Measurements from ENCODE around the gene GRK4. TPM values are rescaled to one million over a fixed set of nuclear protein-coding genes. Genes with fewer than 3 reads are reported as not detected.
"Not testable (repeated sequence)": the region's sequence is repeated elsewhere in the genome, so short reads cannot be mapped to it uniquely, and the experiment has no call there.

The GRK4 gene
- total and polyA plus RNA-seq, 4 donors: 1.0 to 2.2 (median 1.8) TPM

GRCh38 chr4:2958446-2958845 lies 4.9 kb upstream of the GRK4 start:
- peaks cover 6 to 29% (median 19%) of the 10 kb centered on the region in 4 donors for H3K4me1 ChIP-seq (ENCODE audit: control insufficient read depth in 4 of 4, insufficient read depth in 4 of 4, low read length in 3 of 4)
- no peak overlapping the region for H3K9ac ChIP-seq (ENCODE audit: low read depth in 1 of 2, low read length in 2 of 2)
- WGBS: 86% methylated on average over 9 of the region's 9 CpGs
- no peak overlapping the region for H3K27ac ChIP-seq (ENCODE audit: low read depth in 1 of 2, low read length in 2 of 2)
- H3K27me3 ChIP-seq (ENCODE audit: control insufficient read depth in 4 of 4, insufficient read depth in 4 of 4, low read length in 3 of 4): no peaks in the 10 kb centered on the region
- H3K4me3 ChIP-seq (ENCODE audit: low read depth in 1 of 3, low read length in 3 of 3): no peak overlapping the region
- H3K36me3 ChIP-seq (ENCODE audit: control insufficient read depth in 4 of 4, insufficient read depth in 3 of 4, low read depth in 1 of 4, low read length in 3 of 4): peaks cover 8 to 21% (median 13%) of the 10 kb centered on the region in 4 donors
- TF ChIP-seq HNF4G (IDR thresholded peaks at IDR 0.05) (no peak), TAF1 (conservative IDR thresholded peaks at IDR 0.05) (no peak), FOXA2 (IDR thresholded peaks at IDR 0.05) (no peak), ATF3 (IDR thresholded peaks at IDR 0.05) (no peak), MAX (IDR thresholded peaks at IDR 0.05) (no peak), JUND (IDR thresholded peaks at IDR 0.05) (no peak)
- TF ChIP-seq, protein P1, sequence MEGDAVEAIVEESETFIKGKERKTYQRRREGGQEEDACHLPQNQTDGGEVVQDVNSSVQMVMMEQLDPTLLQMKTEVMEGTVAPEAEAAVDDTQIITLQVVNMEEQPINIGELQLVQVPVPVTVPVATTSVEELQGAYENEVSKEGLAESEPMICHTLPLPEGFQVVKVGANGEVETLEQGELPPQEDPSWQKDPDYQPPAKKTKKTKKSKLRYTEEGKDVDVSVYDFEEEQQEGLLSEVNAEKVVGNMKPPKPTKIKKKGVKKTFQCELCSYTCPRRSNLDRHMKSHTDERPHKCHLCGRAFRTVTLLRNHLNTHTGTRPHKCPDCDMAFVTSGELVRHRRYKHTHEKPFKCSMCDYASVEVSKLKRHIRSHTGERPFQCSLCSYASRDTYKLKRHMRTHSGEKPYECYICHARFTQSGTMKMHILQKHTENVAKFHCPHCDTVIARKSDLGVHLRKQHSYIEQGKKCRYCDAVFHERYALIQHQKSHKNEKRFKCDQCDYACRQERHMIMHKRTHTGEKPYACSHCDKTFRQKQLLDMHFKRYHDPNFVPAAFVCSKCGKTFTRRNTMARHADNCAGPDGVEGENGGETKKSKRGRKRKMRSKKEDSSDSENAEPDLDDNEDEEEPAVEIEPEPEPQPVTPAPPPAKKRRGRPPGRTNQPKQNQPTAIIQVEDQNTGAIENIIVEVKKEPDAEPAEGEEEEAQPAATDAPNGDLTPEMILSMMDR (IDR thresholded peaks at IDR 0.05; ENCODE audit: low read depth, low read length, missing input control): no peak
- no peaks in the 10 kb centered on the region for H3K9me3 ChIP-seq (ENCODE audit: control insufficient read depth in 4 of 4, low read length in 3 of 4)
- DNase-seq (ENCODE audit: low spot score): no peak

DNA sequence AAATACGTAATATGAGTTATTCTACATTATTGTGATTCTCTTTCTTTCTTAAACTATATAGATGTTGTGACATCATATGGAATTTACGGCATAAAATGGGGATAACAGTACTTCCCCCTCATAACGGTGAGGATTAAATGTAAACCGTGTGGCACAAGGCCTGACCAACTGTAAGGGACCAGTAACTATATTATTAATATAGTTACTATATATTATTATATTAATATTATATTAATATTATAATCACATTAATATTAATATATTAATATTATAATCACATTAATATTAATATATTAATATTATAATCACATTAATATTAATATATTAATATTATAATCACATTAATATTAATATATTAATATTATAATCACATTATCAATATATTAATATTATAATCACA lies 2.9 kb upstream of the GRK4 start:
- not testable (repeated sequence) for DNase-seq (ENCODE audit: low spot score); H3K4me3 ChIP-seq (ENCODE audit: low read depth in 1 of 3, low read length in 3 of 3); H3K27me3 ChIP-seq (ENCODE audit: control insufficient read depth in 4 of 4, insufficient read depth in 4 of 4, low read length in 3 of 4); H3K27ac ChIP-seq (ENCODE audit: low read depth in 1 of 2, low read length in 2 of 2); H3K9me3 ChIP-seq (ENCODE audit: control insufficient read depth in 4 of 4, low read length in 3 of 4); H3K9ac ChIP-seq (ENCODE audit: low read depth in 1 of 2, low read length in 2 of 2)
- H3K4me1 ChIP-seq (ENCODE audit: control insufficient read depth in 4 of 4, insufficient read depth in 4 of 4, low read length in 3 of 4): peaks cover 6 to 24% (median 15%) of the 10 kb centered on the region in 4 donors
- H3K36me3 ChIP-seq (ENCODE audit: control insufficient read depth in 4 of 4, insufficient read depth in 3 of 4, low read depth in 1 of 4, low read length in 3 of 4): peaks cover 8 to 18% (median 13%) of the 10 kb centered on the region in 4 donors
- WGBS: 96% methylated on average over 4 of the region's 4 CpGs

- Histone ChIP-seq H3K27me3 (ENCODE audit: control insufficient read depth in 4 of 4, insufficient read depth in 4 of 4, low read length in 3 of 4) (no peaks in the 10 kb centered on the region), H3K9ac (ENCODE audit: low read depth in 1 of 2, low read length in 2 of 2) (no peak overlapping the region), H3K9me3 (ENCODE audit: control insufficient read depth in 4 of 4, low read length in 3 of 4) (no peaks in the 10 kb centered on the region), H3K4me1 (ENCODE audit: control insufficient read depth in 4 of 4, insufficient read depth in 4 of 4, low read length in 3 of 4) (peaks cover 6 to 24% (median 15%) of the 10 kb centered on the region in 4 donors), H3K27ac (ENCODE audit: low read depth in 1 of 2, low read length in 2 of 2) (no peak overlapping the region), H3K36me3 (ENCODE audit: control insufficient read depth in 4 of 4, insufficient read depth in 3 of 4, low read depth in 1 of 4, low read length in 3 of 4) (peaks cover 5 to 12% (median 8%) of the 10 kb centered on the region in 4 donors), H3K4me3 (ENCODE audit: low read depth in 1 of 3, low read length in 3 of 3) (peak overlapping the region in 2 of 3 donors; percentile 23 to 72)
- no peak for DNase-seq (ENCODE audit: low spot score)
- 78% methylated on average over 8 of the region's 8 CpGs for WGBS
- TF ChIP-seq RXRA (IDR thresholded peaks at IDR 0.05): no peak
These were observed 2.0 kb upstream of the GRK4 start for GRCh38 chr4:2961421-2961810.

- Histone ChIP-seq H3K4me3 (ENCODE audit: low read depth in 1 of 3, low read length in 3 of 3) (peak overlapping the region; percentile 72 to 98 (median 95)), H3K36me3 (ENCODE audit: control insufficient read depth in 4 of 4, insufficient read depth in 3 of 4, low read depth in 1 of 4, low read length in 3 of 4) (peaks cover 3 to 7% (median 5%) of the 10 kb centered on the region in 4 donors), H3K4me1 (ENCODE audit: control insufficient read depth in 4 of 4, insufficient read depth in 4 of 4, low read length in 3 of 4) (peaks cover 6 to 24% (median 15%) of the 10 kb centered on the region in 4 donors), H3K27me3 (ENCODE audit: control insufficient read depth in 4 of 4, insufficient read depth in 4 of 4, low read length in 3 of 4) (no peaks in the 10 kb centered on the region), H3K9ac (ENCODE audit: low read depth in 1 of 2, low read length in 2 of 2) (peak overlapping the region; percentile 45 to 79), H3K9me3 (ENCODE audit: control insufficient read depth in 4 of 4, low read length in 3 of 4) (no peaks in the 10 kb centered on the region), H3K27ac (ENCODE audit: low read depth in 1 of 2, low read length in 2 of 2) (no peak overlapping the region)
- WGBS: 45% methylated on average over 14 of the region's 14 CpGs
- DNase-seq (ENCODE audit: low spot score): no peak
- TF ChIP-seq RXRA (IDR thresholded peaks at IDR 0.05): no peak
- TF ChIP-seq, protein P1 (IDR thresholded peaks at IDR 0.05; ENCODE audit: low read depth, low read length, missing input control): no peak
- TF ChIP-seq FOXA1 (IDR thresholded peaks at IDR 0.05): no peak
- no peak for TF ChIP-seq NR2F2 (IDR thresholded peaks at IDR 0.05)
- TF ChIP-seq ATF3 (IDR thresholded peaks at IDR 0.05): no peak
- TF ChIP-seq ZBTB33 (IDR thresholded peaks at IDR 0.05): no peak
- no peak for TF ChIP-seq GABPA (IDR thresholded peaks at IDR 0.05 in 1 of 2, conservative IDR thresholded peaks at IDR 0.05 in 1 of 2)
- TF ChIP-seq JUND (IDR thresholded peaks at IDR 0.05): no peak
- TF ChIP-seq RAD21 (IDR thresholded peaks at IDR 0.05): no peak
- TF ChIP-seq SP1 (IDR thresholded peaks at IDR 0.05): no peak
These were observed 1.4 kb upstream of the GRK4 start for GRCh38 chr4:2961811-2962441.

Measured in liver (tissue), 9 donors.